ENCODE measurements around the gene ANKRD11. TPM values are rescaled to one million over a fixed set of nuclear protein-coding genes. Genes with fewer than 3 reads are reported as not detected.

Gene ANKRD11
- total and polyA plus RNA-seq, 3 experiments from 2014 or later = 39.8 to 150 (median 130) TPM

- Histone ChIP-seq H3K4me3 (ENCODE audit: low read length) (peak overlapping the region; percentile 10), H3K27me3 (ENCODE audit: insufficient read depth, low read length, poor library complexity, severe bottlenecking) (no peaks in the 10 kb centered on the region), H3K36me3 (ENCODE audit: insufficient read depth, low read length) (no peaks in the 10 kb centered on the region), H3K9me3 (ENCODE audit: low read length) (no peaks in the 10 kb centered on the region), H3K4me1 (ENCODE audit: insufficient read depth, low read length) (peaks cover 85% of the 10 kb centered on the region), H3K27ac (ENCODE audit: low read depth, low read length) (peak overlapping the region; percentile 40)
- Mint-ChIP-seq H3K36me3 (peaks cover 0 to 38% (median 0%) of the 10 kb centered on the region in 3 donors), H3K27ac (peak overlapping the region; percentile 79 to 95 (median 90)), H3K4me3 (peak overlapping the region; percentile 53 to 93 (median 82)), H3K27me3 (peaks cover 0 to 2% of the 10 kb centered on the region in 2 donors), H3K4me1 (peaks cover 86 to 94% (median 94%) of the 10 kb centered on the region in 3 donors), H3K9me3 (no peaks in the 10 kb centered on the region)
- ChIA-PET CTCF (interaction anchor here (1.0 to 1.4 kb wide), 3 partner anchors 16 to 118 kb away, joined by 3 to 5 read pairs (median 3); no protein-coding TSS in a partner anchor), POLR2A (interaction anchor here (1.0 kb wide), 1 partner anchor 150 kb away, joined by 3 read pairs; no protein-coding TSS in a partner anchor)
- no peak for DNase-seq
Measured at GRCh38 chr16:89357055-89357816, 133.1 kb downstream of the ANKRD11 start.

DNA sequence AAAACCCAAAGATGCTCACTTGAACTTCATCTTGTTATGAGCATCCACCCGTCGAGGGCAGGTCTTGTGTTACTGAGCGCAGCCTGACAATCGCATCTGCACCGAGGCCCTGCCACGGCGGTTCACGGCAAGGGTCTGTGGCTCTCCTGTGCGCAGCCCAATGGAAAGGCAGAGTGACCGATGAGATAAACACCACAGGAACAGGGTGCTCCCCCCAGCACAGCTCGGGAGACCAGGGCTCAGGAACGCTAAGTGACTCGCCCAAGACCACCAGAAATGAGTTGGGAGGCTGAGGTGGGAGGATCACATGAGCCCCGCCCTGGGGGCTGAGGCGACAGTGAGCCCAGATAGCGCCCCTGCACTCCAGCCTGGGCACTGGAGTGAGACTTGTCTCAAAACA lies 134.7 kb downstream of the ANKRD11 start:
- H3K36me3 ChIP-seq (ENCODE audit: insufficient read depth, low read length) = no peaks in the 10 kb centered on the region
- H3K27me3 ChIP-seq (ENCODE audit: insufficient read depth, low read length, poor library complexity, severe bottlenecking) = no peaks in the 10 kb centered on the region
- Mint-ChIP-seq H3K36me3 (peaks cover 0 to 49% (median 0%) of the 10 kb centered on the region in 3 donors), H3K4me1 (peaks cover 85 to 94% (median 94%) of the 10 kb centered on the region in 3 donors), H3K27me3 (no peaks in the 10 kb centered on the region), H3K9me3 (no peaks in the 10 kb centered on the region), H3K4me3 (peak overlapping the region in 3 of 7 donors; percentile 4 to 27 (median 25)), H3K27ac (peak overlapping the region in 4 of 8 donors; percentile 15 to 66 (median 51))
- ChIA-PET POLR2A (no interaction called here), CTCF (interaction anchor here (0.8 kb wide), 1 partner anchor 23 kb away, joined by 3 read pairs; no protein-coding TSS in a partner anchor)
- H3K27ac ChIP-seq (ENCODE audit: low read depth, low read length) = no peak overlapping the region
- peaks cover 84% of the 10 kb centered on the region for H3K4me1 ChIP-seq (ENCODE audit: insufficient read depth, low read length)
- no peaks in the 10 kb centered on the region for H3K9me3 ChIP-seq (ENCODE audit: low read length)
- H3K4me3 ChIP-seq (ENCODE audit: low read length) = no peak overlapping the region
- DNase-seq = no peak

DNA sequence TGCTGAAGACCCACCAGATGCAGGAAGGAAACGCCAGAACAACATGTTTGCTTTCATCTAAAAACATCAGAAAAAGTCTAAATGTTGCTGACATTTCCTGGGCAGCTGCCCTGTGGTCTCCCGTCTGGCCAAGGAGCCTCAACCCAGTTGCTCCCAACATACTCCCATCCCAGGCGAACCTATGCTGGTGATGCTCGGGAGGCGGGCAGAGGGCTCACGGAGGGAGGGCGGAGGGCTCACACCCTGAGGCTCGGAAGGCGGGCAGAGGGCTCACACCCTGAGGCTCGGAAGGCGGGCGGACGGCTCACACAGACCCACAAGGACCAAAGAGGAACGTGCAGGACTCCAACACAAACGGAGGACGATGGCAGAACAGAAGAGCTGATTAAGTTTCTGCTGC lies 135.4 kb downstream of the ANKRD11 start:
- DNase-seq = no peak
- Mint-ChIP-seq H3K27ac (peak overlapping the region in 4 of 8 donors; percentile 4 to 61 (median 18)), H3K27me3 (no peaks in the 10 kb centered on the region), H3K4me3 (peak overlapping the region in 1 of 7 donors; percentile 60), H3K36me3 (peaks cover 0 to 53% (median 3%) of the 10 kb centered on the region in 3 donors), H3K4me1 (peaks cover 84 to 94% (median 94%) of the 10 kb centered on the region in 3 donors), H3K9me3 (no peaks in the 10 kb centered on the region)
- CTCF ChIA-PET = interaction anchor here (0.9 kb wide), 1 partner anchor 13 kb away, joined by 4 read pairs; no protein-coding TSS in a partner anchor
- Histone ChIP-seq H3K4me1 (ENCODE audit: insufficient read depth, low read length) (peaks cover 84% of the 10 kb centered on the region), H3K27ac (ENCODE audit: low read depth, low read length) (no peak overlapping the region), H3K4me3 (ENCODE audit: low read length) (no peak overlapping the region), H3K27me3 (ENCODE audit: insufficient read depth, low read length, poor library complexity, severe bottlenecking) (no peaks in the 10 kb centered on the region), H3K9me3 (ENCODE audit: low read length) (no peaks in the 10 kb centered on the region), H3K36me3 (ENCODE audit: insufficient read depth, low read length) (no peaks in the 10 kb centered on the region)
- POLR2A ChIA-PET = no interaction called here

DNA sequence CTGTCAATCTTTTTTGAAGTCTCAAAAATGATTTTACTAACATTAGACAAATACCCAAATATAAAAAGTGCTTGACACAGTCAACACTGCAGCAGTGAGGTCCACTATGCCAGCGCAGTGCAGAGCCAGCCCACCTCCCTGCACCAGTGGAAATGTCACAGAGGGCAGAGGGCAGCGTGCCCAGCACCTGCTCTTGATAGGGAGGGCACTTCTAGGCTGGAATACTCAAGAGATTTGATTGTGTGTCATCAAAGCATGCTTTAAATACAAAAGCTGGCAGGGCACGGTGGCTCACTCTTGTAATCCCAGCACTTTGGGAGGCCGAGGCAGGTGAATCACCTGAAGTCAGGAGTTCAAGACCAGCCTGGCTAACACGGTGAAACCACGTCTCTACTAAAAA lies 136.0 kb downstream of the ANKRD11 start:
- H3K36me3 Mint-ChIP-seq = peaks cover 0 to 49% (median 3%) of the 10 kb centered on the region in 3 donors
- no peak overlapping the region for H3K4me3 Mint-ChIP-seq
- Histone ChIP-seq H3K27ac (ENCODE audit: low read depth, low read length) (no peak overlapping the region), H3K36me3 (ENCODE audit: insufficient read depth, low read length) (no peaks in the 10 kb centered on the region), H3K27me3 (ENCODE audit: insufficient read depth, low read length, poor library complexity, severe bottlenecking) (no peaks in the 10 kb centered on the region), H3K4me1 (ENCODE audit: insufficient read depth, low read length) (peaks cover 84% of the 10 kb centered on the region), H3K4me3 (ENCODE audit: low read length) (no peak overlapping the region), H3K9me3 (ENCODE audit: low read length) (no peaks in the 10 kb centered on the region)
- ChIA-PET CTCF (interaction anchor here (0.9 kb wide), 1 partner anchor 12 kb away, joined by 4 read pairs; no protein-coding TSS in a partner anchor), POLR2A (no interaction called here)
- H3K27me3 Mint-ChIP-seq = no peaks in the 10 kb centered on the region
- no peaks in the 10 kb centered on the region for H3K9me3 Mint-ChIP-seq
- H3K4me1 Mint-ChIP-seq = peaks cover 84 to 94% (median 94%) of the 10 kb centered on the region in 3 donors
- no peak for DNase-seq
- H3K27ac Mint-ChIP-seq = peak overlapping the region in 3 of 8 donors; percentile 22 to 60 (median 29)

- Histone ChIP-seq H3K27me3 (ENCODE audit: insufficient read depth, low read length, poor library complexity, severe bottlenecking) (no peaks in the 10 kb centered on the region), H3K9me3 (ENCODE audit: low read length) (no peaks in the 10 kb centered on the region), H3K27ac (ENCODE audit: low read depth, low read length) (no peak overlapping the region), H3K4me3 (ENCODE audit: low read length) (no peak overlapping the region), H3K4me1 (ENCODE audit: insufficient read depth, low read length) (peaks cover 74% of the 10 kb centered on the region), H3K36me3 (ENCODE audit: insufficient read depth, low read length) (no peaks in the 10 kb centered on the region)
- Mint-ChIP-seq H3K27me3 (no peaks in the 10 kb centered on the region), H3K4me1 (peaks cover 75 to 93% (median 92%) of the 10 kb centered on the region in 3 donors), H3K9me3 (no peaks in the 10 kb centered on the region), H3K4me3 (peak overlapping the region in 1 of 7 donors; percentile 20), H3K27ac (peak overlapping the region in 2 of 8 donors; percentile 36 to 68), H3K36me3 (peaks cover 0 to 46% (median 3%) of the 10 kb centered on the region in 3 donors)
- ChIA-PET CTCF (no interaction called here), POLR2A (no interaction called here)
- peak in 1 of 5 donors; percentile 24 for DNase-seq
Measured at GRCh38 chr16:89352091-89352681, 138.2 kb downstream of the ANKRD11 start.

GRCh38 chr16:89351645-89352044 lies 138.7 kb downstream of the ANKRD11 start:
- Mint-ChIP-seq H3K27ac (peak overlapping the region in 2 of 8 donors; percentile 69 to 72), H3K4me1 (peaks cover 76 to 93% (median 92%) of the 10 kb centered on the region in 3 donors), H3K4me3 (peak overlapping the region in 3 of 7 donors; percentile 2 to 74 (median 6)), H3K9me3 (no peaks in the 10 kb centered on the region), H3K27me3 (no peaks in the 10 kb centered on the region), H3K36me3 (peaks cover 0 to 43% (median 4%) of the 10 kb centered on the region in 3 donors)
- no peak for DNase-seq
- ChIA-PET POLR2A (no interaction called here), CTCF (no interaction called here)
- Histone ChIP-seq H3K4me3 (ENCODE audit: low read length) (no peak overlapping the region), H3K27ac (ENCODE audit: low read depth, low read length) (no peak overlapping the region), H3K9me3 (ENCODE audit: low read length) (no peaks in the 10 kb centered on the region), H3K36me3 (ENCODE audit: insufficient read depth, low read length) (no peaks in the 10 kb centered on the region), H3K4me1 (ENCODE audit: insufficient read depth, low read length) (peaks cover 68% of the 10 kb centered on the region), H3K27me3 (ENCODE audit: insufficient read depth, low read length, poor library complexity, severe bottlenecking) (no peaks in the 10 kb centered on the region)

DNA sequence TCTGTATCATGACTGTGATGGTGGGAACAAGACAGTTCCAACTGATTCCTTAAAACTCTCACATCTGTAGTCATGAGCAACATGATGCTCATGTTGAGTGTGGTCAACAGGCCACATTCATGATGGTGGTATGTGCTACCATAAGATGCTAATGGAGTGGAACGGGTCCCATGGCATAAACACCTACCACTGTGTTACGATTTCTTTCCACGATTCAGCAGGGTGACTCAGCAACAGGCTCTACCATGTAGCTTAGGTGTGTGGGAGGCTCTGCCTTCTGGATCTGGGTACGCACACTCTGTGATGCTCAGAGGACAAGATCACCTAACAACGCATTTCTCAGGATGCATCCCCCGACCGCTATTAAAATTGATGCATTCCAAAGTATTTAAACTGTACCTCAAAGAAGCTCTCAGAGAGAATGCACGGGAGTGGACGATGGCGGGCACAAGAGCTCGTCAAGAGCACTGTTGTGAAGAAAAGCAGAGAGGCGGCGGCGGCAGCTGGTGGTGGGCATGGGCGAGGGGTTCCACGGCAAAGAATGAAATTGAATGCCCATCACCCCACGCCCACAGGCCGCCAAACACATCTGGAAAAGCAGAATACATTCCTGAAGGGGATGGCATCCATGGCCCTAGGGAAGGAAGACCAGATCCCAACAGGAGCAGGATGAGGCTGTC lies 139.5 kb downstream of the ANKRD11 start:
- DNase-seq = peak in 1 of 5 donors; percentile 36
- Mint-ChIP-seq H3K27me3 (no peaks in the 10 kb centered on the region), H3K27ac (peak overlapping the region in 3 of 8 donors; percentile 9 to 72 (median 29)), H3K36me3 (peaks cover 0 to 44% (median 5%) of the 10 kb centered on the region in 3 donors), H3K4me1 (peaks cover 79 to 94% (median 94%) of the 10 kb centered on the region in 3 donors), H3K9me3 (no peaks in the 10 kb centered on the region), H3K4me3 (peak overlapping the region in 3 of 7 donors; percentile 2 to 44 (median 5))
- Histone ChIP-seq H3K27ac (ENCODE audit: low read depth, low read length) (no peak overlapping the region), H3K36me3 (ENCODE audit: insufficient read depth, low read length) (no peaks in the 10 kb centered on the region), H3K27me3 (ENCODE audit: insufficient read depth, low read length, poor library complexity, severe bottlenecking) (no peaks in the 10 kb centered on the region), H3K4me3 (ENCODE audit: low read length) (no peak overlapping the region), H3K4me1 (ENCODE audit: insufficient read depth, low read length) (peaks cover 66% of the 10 kb centered on the region), H3K9me3 (ENCODE audit: low read length) (no peaks in the 10 kb centered on the region)
- POLR2A ChIA-PET = no interaction called here
- CTCF ChIA-PET = no interaction called here
